ENCODE measurements around the gene ARHGEF11.
A peak's percentile ranks its signal among the peaks of the same experiment; 100 is the strongest.

ARHGEF11 gene

DNA sequence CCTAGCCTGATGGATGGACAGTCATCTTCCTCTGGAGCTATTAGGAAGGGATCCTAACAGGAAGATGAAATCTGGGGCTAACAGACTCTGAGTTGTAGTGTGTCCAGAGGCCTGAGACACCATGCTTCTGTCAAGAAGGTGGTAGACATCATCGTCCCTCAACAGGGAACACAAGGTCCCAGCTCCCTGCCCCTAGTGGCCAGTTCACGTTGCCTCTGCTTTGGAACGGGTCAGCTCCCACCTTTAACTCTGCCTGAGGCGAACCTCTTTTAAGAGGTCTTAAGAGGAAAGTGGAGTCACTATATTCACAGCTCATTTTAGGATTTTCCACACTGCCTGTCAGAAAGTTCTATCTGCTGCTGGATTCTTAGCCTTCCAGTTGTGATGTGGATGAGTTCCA, 96.8 kb downstream of the ARHGEF11 start:
- Histone ChIP-seq H3K9ac (no peak overlapping the region), H3K27me3 (ENCODE audit: insufficient read depth, low read depth) (no peaks in the 10 kb centered on the region), H4K20me1 (ENCODE audit: insufficient read depth) (no peaks in the 10 kb centered on the region), H2AFZ (ENCODE audit: low read depth) (no peak overlapping the region), H3K4me3 (IDR thresholded peaks at IDR 0.05; ENCODE audit: insufficient read depth, low read depth, low read length) (no peak overlapping the region), H3K4me2 (no peak overlapping the region), H3K4me1 (ENCODE audit: low read depth, poor library complexity, severe bottlenecking) (no peaks in the 10 kb centered on the region), H3K27ac (no peak overlapping the region), H3K36me3 (ENCODE audit: insufficient read depth) (no peaks in the 10 kb centered on the region), H3K79me2 (ENCODE audit: insufficient read depth, low read depth) (no peaks in the 10 kb centered on the region)
- TF ChIP-seq CTCF (conservative IDR thresholded peaks at IDR 0.05; ENCODE audit: low read depth, low read length), result peak; percentile 50; the same call in 1 of the 2 replicates

GRCh38 chr1:156947818-156948525, 97.6 kb downstream of the ARHGEF11 start:
- Histone ChIP-seq H3K4me3 (IDR thresholded peaks at IDR 0.05; ENCODE audit: insufficient read depth, low read depth, low read length) (no peak overlapping the region), H3K27ac (no peak overlapping the region), H3K9ac (no peak overlapping the region), H2AFZ (ENCODE audit: low read depth) (no peak overlapping the region), H3K79me2 (ENCODE audit: insufficient read depth, low read depth) (no peaks in the 10 kb centered on the region), H3K4me2 (no peak overlapping the region), H3K4me1 (ENCODE audit: low read depth, poor library complexity, severe bottlenecking) (no peaks in the 10 kb centered on the region), H3K36me3 (ENCODE audit: insufficient read depth) (no peaks in the 10 kb centered on the region), H4K20me1 (ENCODE audit: insufficient read depth) (no peaks in the 10 kb centered on the region), H3K27me3 (ENCODE audit: insufficient read depth, low read depth) (no peaks in the 10 kb centered on the region)
- TF ChIP-seq CTCF (conservative IDR thresholded peaks at IDR 0.05; ENCODE audit: low read depth, low read length), result no peak

GRCh38 chr1:156947127-156947526, 98.4 kb downstream of the ARHGEF11 start:
- no peaks in the 10 kb centered on the region for H4K20me1 ChIP-seq (ENCODE audit: insufficient read depth)
- no peaks in the 10 kb centered on the region for H3K79me2 ChIP-seq (ENCODE audit: insufficient read depth, low read depth)
- H3K4me1 ChIP-seq (ENCODE audit: low read depth, poor library complexity, severe bottlenecking), result no peaks in the 10 kb centered on the region
- H3K4me3 ChIP-seq (IDR thresholded peaks at IDR 0.05; ENCODE audit: insufficient read depth, low read depth, low read length), result no peak overlapping the region
- no peak overlapping the region for H3K9ac ChIP-seq
- no peak overlapping the region for H2AFZ ChIP-seq (ENCODE audit: low read depth)
- H3K27ac ChIP-seq, result no peak overlapping the region
- H3K4me2 ChIP-seq, result no peak overlapping the region
- no peaks in the 10 kb centered on the region for H3K36me3 ChIP-seq (ENCODE audit: insufficient read depth)
- no peak for TF ChIP-seq CTCF (conservative IDR thresholded peaks at IDR 0.05; ENCODE audit: low read depth, low read length)
- no peaks in the 10 kb centered on the region for H3K27me3 ChIP-seq (ENCODE audit: insufficient read depth, low read depth)

GRCh38 chr1:156945881-156946661, 99.5 kb downstream of the ARHGEF11 start:
- Histone ChIP-seq H3K4me3 (IDR thresholded peaks at IDR 0.05; ENCODE audit: insufficient read depth, low read depth, low read length) (no peak overlapping the region), H3K4me2 (no peak overlapping the region), H4K20me1 (ENCODE audit: insufficient read depth) (no peaks in the 10 kb centered on the region), H3K79me2 (ENCODE audit: insufficient read depth, low read depth) (no peaks in the 10 kb centered on the region), H3K36me3 (ENCODE audit: insufficient read depth) (no peaks in the 10 kb centered on the region), H3K27me3 (ENCODE audit: insufficient read depth, low read depth) (no peaks in the 10 kb centered on the region), H3K27ac (no peak overlapping the region), H3K9ac (no peak overlapping the region), H2AFZ (ENCODE audit: low read depth) (no peak overlapping the region), H3K4me1 (ENCODE audit: low read depth, poor library complexity, severe bottlenecking) (no peaks in the 10 kb centered on the region)
- TF ChIP-seq CTCF (conservative IDR thresholded peaks at IDR 0.05; ENCODE audit: low read depth, low read length), result no peak
